GM12878 (cell line): ENCODE measurements around the gene TOP2B. TPM values are rescaled to one million over a fixed set of nuclear protein-coding genes. Genes with fewer than 3 reads are reported as not detected.
A peak's percentile ranks its signal among the peaks of the same experiment; 100 is the strongest.

Source experiments
- ATAC-seq: fragments of 200-7000 bp; cut with Tn5 transposase; 3 replicates; pipeline ENCODE4 v1.9.1; 2020; ENCODE audit warnings: mild to moderate bottlenecking, moderate library complexity
- BruUV-seq: library from RNA; stranded (reverse); fragments of 400-500 nt; replicated peaks from 2 replicates; lab custom pipeline; 2021; lab: Mats Ljungman, UMichigan
- CTCF ChIA-PET: fragments of 300-600 bp; sonication (Branson Sonifier 250); formaldehyde crosslinking; extraction: SDS; loops from one replicate; lab custom pipeline; 2021; ENCODE audit warnings: inconsistent platforms; lab: Yijun Ruan, JAX
- POLR2A ChIA-PET: fragments of 350-600 bp; formaldehyde crosslinking; extraction: SDS; loops from one replicate; lab custom pipeline; 2021; ENCODE audit warnings: inconsistent platforms; lab: Charles Lee
- RAD21 ChIA-PET: fragments of 300-600 bp; sonication (Branson Sonifier 250); formaldehyde crosslinking; loops from one replicate; lab custom pipeline; 2023; ENCODE audit warnings: antibody characterized with exemption; ENCODE audit not compliant: unreplicated experiment; lab: Charles Lee
- SMC1A ChIA-PET: fragments of 300-600 bp; sonication (Branson Sonifier 250); formaldehyde crosslinking; loops from one replicate; lab custom pipeline; 2023; ENCODE audit not compliant: unreplicated experiment, uncharacterized antibody; lab: Charles Lee
- DNase-seq: peaks from one replicate; pipeline ENCODE4 v3.0.0-alpha.2; 2011; ENCODE audit warnings: low read depth, low spot score
- FAIRE-seq: peaks from 3 replicates; lab custom pipeline; 2011; peaks lifted over from hg19 to GRCh38; lab: Jason Lieb, UNC
- H2AFZ ChIP-seq: 2 replicates; pipeline ENCODE4 v1.6.0; 2011; ENCODE audit warnings: low read depth, low read length, control low read depth; ENCODE audit not compliant: control insufficient read depth
- H3K27ac ChIP-seq: 2 replicates; pipeline ENCODE4 v1.5.1; 2011; ENCODE audit warnings: control low read depth; ENCODE audit not compliant: control insufficient read depth, insufficient read depth
- H3K27me3 ChIP-seq, 2 experiments: replicated peaks in 1 of 2; 2 replicates each; pipeline versions ENCODE4 v1.6.0 to v1.6.1; 2011; ENCODE audit warnings: low read length in 1 of 2; ENCODE audit not compliant: control insufficient read depth in 2 of 2, insufficient read depth in 2 of 2
- H3K36me3 ChIP-seq, 2 experiments: 2 replicates each; pipeline ENCODE4 v1.5.1; 2011; ENCODE audit warnings: low read length in 1 of 2; ENCODE audit not compliant: control insufficient read depth in 2 of 2, insufficient read depth in 2 of 2
- H3K4me1 ChIP-seq: 2 replicates; pipeline ENCODE4 v1.6.1; 2011; ENCODE audit warnings: mild to moderate bottlenecking, low read length, moderate library complexity, mixed read lengths; ENCODE audit not compliant: control insufficient read depth, insufficient read depth
- H3K4me2 ChIP-seq: 2 replicates; pipeline ENCODE4 v1.6.0; 2011; ENCODE audit warnings: control low read depth; ENCODE audit not compliant: control insufficient read depth, insufficient read depth
- H3K4me3 ChIP-seq: fragments of 200-600 bp; sonication (generic); 2 replicates; pipeline ENCODE4 v1.5.1; 2016
- H3K79me2 ChIP-seq: 2 replicates; pipeline ENCODE4 v1.6.0; 2011; ENCODE audit warnings: low read length; ENCODE audit not compliant: control insufficient read depth, insufficient read depth
- H3K9ac ChIP-seq: 2 replicates; pipeline ENCODE4 v1.8.0; 2011; ENCODE audit warnings: low read length, control low read depth, mixed read lengths; ENCODE audit not compliant: control insufficient read depth, insufficient read depth
- H3K9me3 ChIP-seq: replicated peaks from 3 replicates; pipeline ENCODE4 v1.5.1; 2011; ENCODE audit warnings: mild to moderate bottlenecking, low read length; ENCODE audit not compliant: control insufficient read depth, insufficient read depth
- H4K20me1 ChIP-seq: 2 replicates; pipeline ENCODE4 v1.6.0; 2011; ENCODE audit not compliant: control insufficient read depth, insufficient read depth
- FOXK2 ChIP-seq: fragments of 450-650 bp; IDR thresholded peaks from 2 replicates; pipeline ENCODE4 v1.6.1; 2017; ENCODE audit warnings: mild to moderate bottlenecking, moderate library complexity
- HDAC2 ChIP-seq: fragments of 200-600 bp; sonication (generic); IDR thresholded peaks from 2 replicates; pipeline ENCODE4 v1.6.1; 2017
- HDAC6 ChIP-seq: fragments of 200-600 bp; sonication (generic); IDR thresholded peaks from one replicate; pipeline ENCODE4 v1.8.0; 2017; ENCODE audit warnings: antibody characterized with exemption; ENCODE audit not compliant: unreplicated experiment
- NKRF ChIP-seq: fragments of 450-650 bp; conservative IDR thresholded peaks from 2 replicates; pipeline ENCODE4 v1.6.1; 2017; ENCODE audit warnings: mild to moderate bottlenecking, moderate library complexity
- PML ChIP-seq: IDR thresholded peaks from 2 replicates; pipeline ENCODE4 v1.6.1; 2012; ENCODE audit warnings: low read length, inconsistent platforms
- SMARCA5 ChIP-seq: fragments of 450-650 bp; IDR thresholded peaks from 2 replicates; pipeline ENCODE4 v1.6.1; 2017; ENCODE audit warnings: mild to moderate bottlenecking
- SRF ChIP-seq, 2 experiments: IDR thresholded peaks; 2 replicates each; pipeline ENCODE4 v1.6.1; 2011; ENCODE audit warnings: low read depth in 2 of 2, low read length in 2 of 2, mild to moderate bottlenecking in 1 of 2, moderate library complexity in 1 of 2
- ZBTB40 ChIP-seq: fragments of 450-650 bp; IDR thresholded peaks from 2 replicates; pipeline ENCODE4 v1.6.1; 2016; ENCODE audit warnings: mild to moderate bottlenecking, moderate library complexity, borderline replicate concordance
- ZNF274 ChIP-seq: IDR thresholded peaks from one replicate; pipeline ENCODE4 v1.8.0; 2011; ENCODE audit not compliant: insufficient read length, insufficient read depth
- WGBS: methylation state at CpG from one replicate; pipeline ENCODE4 v1.1.6; 2016; ENCODE audit warnings: low lambda C conversion rate; ENCODE audit not compliant: insufficient replicate concordance, insufficient coverage; ENCODE audit errors: missing lambda C conversion rate; 5-methylcytosine and 5-hydroxymethylcytosine counted together
- in situ Hi-C: fragments of 300-500 bp; cut with MboI; formaldehyde crosslinking; loops from 9 replicates; pipeline ENCODE4 v1.14.3; 2018; ENCODE audit warnings: mixed read lengths
- intact Hi-C: fragments of 100-400 bp; cut with micrococcal nuclease; formaldehyde crosslinking; loops from one replicate; pipeline ENCODE4 v1.14.2; 2022; ENCODE audit not compliant: unreplicated experiment
- polyA plus RNA-seq, 11 experiments: library from polyadenylated mRNA; depleted of rRNA in 4 of 11; unstranded in 6 of 11; stranded (reverse) in 5 of 11; fragments of >200 nt; fragmentation: Nextera tagmentation in 4 of 11; fragmentation: Illumina TruSeq in 1 of 11; extraction: Ambion mirVana in 4 of 11; extraction: Trizol in 1 of 11; gene quantifications; 1 replicate in 1 of 11; 2 replicates in 10 of 11; pipeline versions ENCODE4 v1.2.1 to v1.2.3, GENCODE V29; 2011 to 2016; ENCODE audit warnings: inconsistent platforms in 2 of 11, missing spikeins in 2 of 11, low read depth in 1 of 11
- total RNA-seq, 4 experiments: library from RNA; depleted of rRNA in 3 of 4; stranded (reverse); fragments of >200 nt in 3 of 4; fragmentation: Illumina TruSeq in 1 of 4; extraction: Trizol in 1 of 4; gene quantifications; 2 replicates each; pipeline versions ENCODE4 v1.2.1 to v1.2.3, GENCODE V29; 2013 to 2021
- TF ChIP-seq, protein P1 (sequence below): fragments of 450-650 bp; formaldehyde crosslinking; IDR thresholded peaks from 2 replicates; pipeline ENCODE4 v1.4.0; 2020; ENCODE audit warnings: mild to moderate bottlenecking, moderate library complexity
- TF ChIP-seq, protein P2 (sequence below): fragments of 450-650 bp; IDR thresholded peaks from 2 replicates; pipeline ENCODE4 v1.6.1; 2017; ENCODE audit warnings: mild to moderate bottlenecking

TOP2B gene
- total and polyA plus RNA-seq, 10 of the 15 experiments (the other 5 are each of a cell fraction or from before 2014, with no cell fraction given) = 28.6 to 134 (median 83.4) TPM

DNA sequence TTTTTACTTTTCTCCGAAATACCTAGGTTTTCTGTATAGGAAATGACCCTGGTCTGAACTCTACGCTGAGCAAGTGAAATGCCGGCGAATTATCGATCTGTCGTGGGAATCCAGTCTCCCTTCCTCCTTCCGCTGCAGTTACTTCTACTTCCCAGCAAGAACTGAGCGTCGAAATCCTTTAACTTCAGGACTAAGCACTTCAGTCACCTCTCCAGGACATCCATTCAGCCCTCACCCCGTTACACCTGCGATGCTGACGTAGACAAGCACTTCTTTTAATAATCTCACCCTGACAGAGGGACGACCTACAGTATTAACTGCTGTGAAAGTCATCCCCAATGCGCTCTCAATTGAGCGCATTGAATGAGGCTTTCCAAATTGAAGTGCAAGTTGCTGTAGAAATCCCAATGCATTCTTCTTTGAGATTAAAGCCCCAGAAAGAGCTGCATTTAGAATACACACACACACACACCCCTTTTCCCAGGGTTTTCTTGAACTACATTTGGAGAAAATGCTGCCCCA, 1.3 kb downstream of the TOP2B start:
- Histone ChIP-seq H2AFZ (peak overlapping the region; percentile 56), H3K4me3 (peak overlapping the region; percentile 72), H3K36me3 (no peaks in the 10 kb centered on the region), H3K4me1 (peaks cover 11% of the 10 kb centered on the region), H3K4me2 (peak overlapping the region; percentile 86), H3K27me3 (no peaks in the 10 kb centered on the region), H4K20me1 (0 out of 2 replicates have a peak, but pooled peaks cover 4% of the 10 kb centered on the region), H3K27ac (peak overlapping the region; percentile 92), H3K9ac (peak overlapping the region; percentile 88), H3K9me3 (no peaks in the 10 kb centered on the region), H3K79me2 (peaks cover 61% of the 10 kb centered on the region)
- in situ Hi-C loops (no loop called here), intact Hi-C loops (loop anchor here (1.0 kb wide), 1 partner anchor 118 kb away; no protein-coding TSS in a partner anchor)
- ATAC-seq = peak; percentile 21
- DNase-seq = no peak
- FAIRE-seq = no peak
- ChIA-PET CTCF (interaction anchor here (1.5 to 8.4 kb wide), 3 partner anchors 15 to 191 kb away, joined by 7 to 93 read pairs (median 63); no protein-coding TSS in a partner anchor), RAD21 (interaction anchor here (1.2 kb wide), 1 partner anchor 117 kb away, joined by 3 read pairs; no protein-coding TSS in a partner anchor), SMC1A (interaction anchor here (0.6 to 5.0 kb wide), 4 partner anchors 95 to 192 kb away, joined by 3 to 49 read pairs (median 4); partner anchors contain the start of gene NGLY1), POLR2A (interaction anchor here (0.8 to 1.8 kb wide), 3 partner anchors 120 to 129 kb away, joined by 3 to 4 read pairs (median 3); partner anchors contain the start of gene NGLY1)
- WGBS = 2% methylated on average over 15 of the region's 15 CpGs
- no TSS peak for BruUV-seq
- peak; percentile 36; the same call in 1 of the 2 replicates for TF ChIP-seq PML
- no peak for TF ChIP-seq FOXK2
- TF ChIP-seq, protein P1, sequence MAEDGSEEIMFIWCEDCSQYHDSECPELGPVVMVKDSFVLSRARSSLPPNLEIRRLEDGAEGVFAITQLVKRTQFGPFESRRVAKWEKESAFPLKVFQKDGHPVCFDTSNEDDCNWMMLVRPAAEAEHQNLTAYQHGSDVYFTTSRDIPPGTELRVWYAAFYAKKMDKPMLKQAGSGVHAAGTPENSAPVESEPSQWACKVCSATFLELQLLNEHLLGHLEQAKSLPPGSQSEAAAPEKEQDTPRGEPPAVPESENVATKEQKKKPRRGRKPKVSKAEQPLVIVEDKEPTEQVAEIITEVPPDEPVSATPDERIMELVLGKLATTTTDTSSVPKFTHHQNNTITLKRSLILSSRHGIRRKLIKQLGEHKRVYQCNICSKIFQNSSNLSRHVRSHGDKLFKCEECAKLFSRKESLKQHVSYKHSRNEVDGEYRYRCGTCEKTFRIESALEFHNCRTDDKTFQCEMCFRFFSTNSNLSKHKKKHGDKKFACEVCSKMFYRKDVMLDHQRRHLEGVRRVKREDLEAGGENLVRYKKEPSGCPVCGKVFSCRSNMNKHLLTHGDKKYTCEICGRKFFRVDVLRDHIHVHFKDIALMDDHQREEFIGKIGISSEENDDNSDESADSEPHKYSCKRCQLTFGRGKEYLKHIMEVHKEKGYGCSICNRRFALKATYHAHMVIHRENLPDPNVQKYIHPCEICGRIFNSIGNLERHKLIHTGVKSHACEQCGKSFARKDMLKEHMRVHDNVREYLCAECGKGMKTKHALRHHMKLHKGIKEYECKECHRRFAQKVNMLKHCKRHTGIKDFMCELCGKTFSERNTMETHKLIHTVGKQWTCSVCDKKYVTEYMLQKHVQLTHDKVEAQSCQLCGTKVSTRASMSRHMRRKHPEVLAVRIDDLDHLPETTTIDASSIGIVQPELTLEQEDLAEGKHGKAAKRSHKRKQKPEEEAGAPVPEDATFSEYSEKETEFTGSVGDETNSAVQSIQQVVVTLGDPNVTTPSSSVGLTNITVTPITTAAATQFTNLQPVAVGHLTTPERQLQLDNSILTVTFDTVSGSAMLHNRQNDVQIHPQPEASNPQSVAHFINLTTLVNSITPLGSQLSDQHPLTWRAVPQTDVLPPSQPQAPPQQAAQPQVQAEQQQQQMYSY (CRISPR knock-in tag) = no peak
- TF ChIP-seq ZNF274 = no peak
- TF ChIP-seq, protein P2, sequence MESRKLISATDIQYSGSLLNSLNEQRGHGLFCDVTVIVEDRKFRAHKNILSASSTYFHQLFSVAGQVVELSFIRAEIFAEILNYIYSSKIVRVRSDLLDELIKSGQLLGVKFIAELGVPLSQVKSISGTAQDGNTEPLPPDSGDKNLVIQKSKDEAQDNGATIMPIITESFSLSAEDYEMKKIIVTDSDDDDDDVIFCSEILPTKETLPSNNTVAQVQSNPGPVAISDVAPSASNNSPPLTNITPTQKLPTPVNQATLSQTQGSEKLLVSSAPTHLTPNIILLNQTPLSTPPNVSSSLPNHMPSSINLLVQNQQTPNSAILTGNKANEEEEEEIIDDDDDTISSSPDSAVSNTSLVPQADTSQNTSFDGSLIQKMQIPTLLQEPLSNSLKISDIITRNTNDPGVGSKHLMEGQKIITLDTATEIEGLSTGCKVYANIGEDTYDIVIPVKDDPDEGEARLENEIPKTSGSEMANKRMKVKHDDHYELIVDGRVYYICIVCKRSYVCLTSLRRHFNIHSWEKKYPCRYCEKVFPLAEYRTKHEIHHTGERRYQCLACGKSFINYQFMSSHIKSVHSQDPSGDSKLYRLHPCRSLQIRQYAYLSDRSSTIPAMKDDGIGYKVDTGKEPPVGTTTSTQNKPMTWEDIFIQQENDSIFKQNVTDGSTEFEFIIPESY = no peak
- TF ChIP-seq SRF (IDR thresholded peaks at IDR 0.05; ENCODE audit: low read depth in 2 of 2, low read length in 2 of 2) = no peak
- no peak for TF ChIP-seq HDAC2
- TF ChIP-seq SMARCA5 = no peak
- TF ChIP-seq HDAC6 = no peak
- no peak for TF ChIP-seq ZBTB40
- TF ChIP-seq NKRF = peak; percentile 36; the same call in 1 of the 2 replicates
